GM18951 (cell line): ENCODE data around the gene PLCG2.

ENCODE experiments used
- POLR2A ChIP-seq: IDR thresholded peaks from 4 replicates; pipeline ENCODE4 v1.6.1; 2011; ENCODE audit warnings: mild to moderate bottlenecking; ENCODE audit not compliant: insufficient read length, insufficient read depth; ENCODE audit errors: extremely low read depth
- in situ Hi-C: fragments of 300-500 bp; cut with MboI; formaldehyde crosslinking; loops from one replicate; pipeline ENCODE4 v1.12.0; 2022; ENCODE audit warnings: low sequenced_read_pairs, mixed read lengths, inconsistent platforms; ENCODE audit not compliant: unreplicated experiment

PLCG2 gene

DNA sequence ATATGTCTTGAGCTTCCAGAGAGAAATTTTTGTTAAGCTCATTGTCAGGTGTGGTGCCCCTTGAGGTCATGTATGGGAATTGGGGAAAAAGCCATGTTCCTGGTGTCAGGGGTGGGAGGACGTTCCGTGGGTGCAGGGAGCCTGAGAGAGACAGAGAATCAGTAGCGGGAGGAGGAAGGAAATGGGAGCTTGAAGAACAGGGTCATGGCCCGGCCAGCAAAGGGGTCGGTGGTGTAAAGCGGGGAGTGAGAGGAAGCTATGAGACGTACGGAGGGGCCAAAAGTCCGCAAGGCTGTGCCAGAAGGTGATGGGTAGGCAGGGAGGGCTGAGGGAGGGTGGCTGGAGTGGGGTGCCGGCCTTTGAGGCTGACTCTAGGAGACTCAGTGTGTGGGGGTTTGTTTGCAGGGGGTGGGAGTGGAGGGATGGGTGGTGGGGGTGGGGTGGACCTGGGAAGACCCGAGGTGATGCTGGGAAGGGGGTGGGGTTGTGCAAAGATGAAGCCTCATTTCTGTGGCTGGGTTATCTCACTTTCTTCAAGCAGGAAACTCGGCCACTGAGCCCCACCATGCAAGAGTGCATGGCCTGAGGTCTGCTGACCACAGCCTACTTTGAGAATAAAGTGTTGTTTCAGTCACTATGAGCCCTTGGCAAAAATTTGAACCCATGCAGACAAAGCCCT is 63.6 kb downstream of the PLCG2 start:
- in situ Hi-C loops = no loop called here
- peak; percentile 13 for TF ChIP-seq POLR2A

GRCh38 chr16:81843243-81843582 is 64.1 kb downstream of the PLCG2 start:
- in situ Hi-C loops = no loop called here
- no peak for TF ChIP-seq POLR2A

GRCh38 chr16:81843683-81844082 is 64.6 kb downstream of the PLCG2 start:
- no peak for TF ChIP-seq POLR2A
- in situ Hi-C loops = no loop called here

DNA sequence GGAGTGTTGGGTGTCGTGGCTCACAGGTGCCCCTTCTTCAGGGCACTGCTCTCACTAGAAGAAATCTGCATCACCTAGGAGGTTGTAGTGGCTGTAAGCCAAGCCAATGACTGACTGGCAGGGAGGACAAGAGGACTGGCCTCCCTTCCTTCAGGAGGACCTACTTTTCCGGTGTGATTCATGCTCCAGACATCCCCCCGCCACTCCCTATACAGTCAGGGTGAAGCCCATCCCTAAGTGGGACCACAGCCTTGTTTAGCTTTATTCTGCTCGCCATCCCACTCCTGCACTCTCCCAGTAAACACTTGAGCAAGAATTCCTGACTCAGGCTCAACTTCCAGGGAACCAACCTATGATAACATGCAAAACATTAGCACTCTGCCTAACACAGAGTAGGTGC is 67.0 kb downstream of the PLCG2 start:
- in situ Hi-C loops = no loop called here
- no peak for TF ChIP-seq POLR2A

DNA sequence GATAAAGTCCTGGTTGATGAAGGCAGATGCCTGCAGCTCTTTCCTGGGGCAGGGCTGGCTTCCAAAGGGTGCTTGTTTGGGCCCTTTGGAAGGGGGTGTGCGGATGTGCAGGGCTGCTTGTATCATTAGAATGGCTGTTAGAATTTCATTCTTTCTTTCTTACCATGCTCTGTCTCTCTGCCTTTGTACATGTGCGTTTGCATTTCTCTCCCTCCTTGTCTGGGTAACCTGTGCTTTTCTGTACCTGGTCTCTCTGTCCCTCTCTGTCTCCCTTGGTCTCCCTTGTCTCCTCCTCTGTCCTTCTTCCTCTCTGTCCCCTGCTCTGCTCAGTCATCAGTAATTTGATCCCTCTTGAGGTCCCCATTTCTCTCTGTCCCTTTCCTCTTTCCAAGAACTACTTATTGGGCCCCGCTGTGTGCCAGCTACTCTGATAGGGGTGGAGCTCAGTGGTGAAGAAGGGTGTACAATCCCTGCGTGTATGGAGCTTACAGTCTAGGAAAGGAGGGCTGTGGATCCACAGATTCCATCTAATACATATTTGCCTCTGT is 69.3 kb downstream of the PLCG2 start:
- in situ Hi-C loops = no loop called here
- TF ChIP-seq POLR2A = no peak

- TF ChIP-seq POLR2A = no peak
- in situ Hi-C loops = no loop called here
Observed at GRCh38 chr16:81850197-81850944, 71.3 kb downstream of the PLCG2 start.

DNA sequence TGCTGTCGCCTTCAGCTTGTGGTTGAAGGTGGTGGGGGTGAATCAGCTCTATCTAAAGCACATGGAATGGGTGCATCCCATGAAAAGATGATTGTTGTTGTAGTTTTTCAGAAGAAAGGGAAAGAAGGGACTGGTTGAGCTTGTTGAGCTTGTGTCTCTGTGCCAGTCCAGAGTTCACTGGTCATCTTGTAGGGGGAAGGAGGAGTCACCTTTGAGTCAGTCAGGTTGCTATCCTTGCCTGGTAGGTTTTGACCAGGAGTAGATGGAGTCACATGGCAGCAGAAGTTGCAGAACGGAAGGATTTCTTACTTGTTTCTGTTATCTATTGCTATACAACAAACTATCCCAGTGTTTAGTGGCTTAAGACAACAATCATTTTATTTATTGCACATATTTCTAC is 73.3 kb downstream of the PLCG2 start:
- no peak for TF ChIP-seq POLR2A
- in situ Hi-C loops = no loop called here

DNA sequence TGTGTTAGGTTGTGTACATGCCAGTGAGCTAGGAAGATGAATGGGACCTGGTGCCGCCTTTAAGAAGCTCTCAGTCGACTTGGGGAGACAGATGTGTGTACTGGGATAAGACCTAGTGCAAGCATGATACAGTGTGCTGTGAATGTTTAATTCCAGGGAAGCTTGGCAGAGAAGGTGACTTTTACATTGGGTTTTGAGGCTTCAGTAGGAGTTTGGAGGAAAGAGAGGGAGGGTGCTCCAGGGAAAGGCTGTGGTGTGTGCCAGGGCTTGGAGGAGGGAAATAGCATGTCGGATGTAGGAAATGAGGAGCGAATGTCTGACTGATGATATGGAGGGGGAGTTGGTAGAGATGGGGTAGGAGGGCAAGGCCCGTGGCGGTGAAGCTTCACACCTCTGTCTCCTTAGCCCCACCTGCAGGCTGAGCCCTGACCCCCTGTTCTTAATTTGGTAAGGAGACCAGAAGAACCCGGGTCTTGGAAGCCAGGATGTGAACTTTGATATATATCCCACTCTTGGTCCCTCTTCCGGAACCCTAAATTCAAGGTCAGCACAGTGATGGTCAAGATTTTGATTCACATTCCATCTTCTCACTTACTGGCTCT is 76.6 kb downstream of the PLCG2 start:
- in situ Hi-C loops = no loop called here
- no peak for TF ChIP-seq POLR2A

DNA sequence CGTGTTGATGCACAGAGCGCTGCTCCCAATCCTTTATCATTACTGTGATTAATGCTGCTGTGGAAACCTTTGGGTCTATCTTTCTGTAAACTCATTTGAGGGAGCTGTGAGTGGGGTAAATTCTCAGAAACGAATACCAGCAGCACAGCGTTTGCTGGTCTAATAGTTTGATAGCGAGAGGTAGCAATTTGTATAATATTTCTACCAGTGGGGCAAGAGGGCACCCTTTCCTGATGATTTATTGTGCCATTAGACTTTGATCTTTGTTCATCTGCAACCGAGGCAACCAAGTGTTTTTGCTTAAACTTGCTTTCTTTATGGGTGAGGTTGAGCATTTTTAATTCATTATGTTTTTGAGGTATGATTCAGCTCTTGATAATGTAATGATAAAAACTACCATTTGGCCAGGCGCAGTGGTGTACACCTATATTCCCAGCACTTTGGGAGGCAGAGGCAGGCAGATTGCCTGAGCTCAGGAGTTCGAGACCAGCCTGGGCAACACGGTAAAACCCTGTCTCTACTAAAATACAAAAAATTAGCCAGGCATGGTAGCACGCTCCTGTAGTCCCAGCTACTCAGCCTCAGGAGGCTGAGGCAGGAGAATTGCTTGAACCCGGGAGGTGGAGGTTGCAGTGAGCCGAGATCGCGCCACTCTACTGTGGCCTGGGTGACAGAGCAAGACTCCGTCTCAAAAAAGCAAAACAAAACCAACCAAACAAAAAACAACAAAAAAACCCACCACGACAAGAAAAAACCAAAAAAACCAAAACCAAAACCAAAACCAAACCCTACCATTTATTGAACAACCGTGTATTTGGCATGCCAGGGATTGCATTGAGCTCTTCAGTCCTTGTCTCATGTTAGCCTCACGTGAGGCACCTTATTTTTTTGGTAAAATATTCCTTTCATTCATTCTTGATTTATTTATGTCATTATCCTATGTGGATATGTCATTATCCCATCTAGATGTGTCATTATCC is 81.5 kb downstream of the PLCG2 start:
- no peak for TF ChIP-seq POLR2A
- in situ Hi-C loops = no loop called here

DNA sequence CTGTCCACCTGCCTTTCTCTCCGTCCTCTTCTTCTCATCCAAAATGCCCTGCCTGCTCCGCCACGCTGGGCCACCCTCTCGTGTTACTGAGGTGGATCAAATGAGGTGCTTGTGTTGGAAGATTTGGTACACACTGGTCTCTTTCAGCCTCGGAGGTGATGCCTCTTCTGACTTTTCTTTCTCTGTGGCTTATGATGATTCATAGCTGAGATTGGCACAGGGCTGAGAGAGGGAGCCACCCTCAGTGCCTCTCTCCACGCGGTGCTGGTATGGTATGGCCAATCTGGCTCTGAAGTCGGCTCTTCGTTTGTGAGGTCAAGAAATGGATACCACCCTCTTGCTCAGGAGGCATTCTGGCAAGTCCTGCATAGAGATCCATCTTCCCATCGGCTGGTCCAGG is 82.4 kb downstream of the PLCG2 start:
- no peak for TF ChIP-seq POLR2A
- in situ Hi-C loops = no loop called here

DNA sequence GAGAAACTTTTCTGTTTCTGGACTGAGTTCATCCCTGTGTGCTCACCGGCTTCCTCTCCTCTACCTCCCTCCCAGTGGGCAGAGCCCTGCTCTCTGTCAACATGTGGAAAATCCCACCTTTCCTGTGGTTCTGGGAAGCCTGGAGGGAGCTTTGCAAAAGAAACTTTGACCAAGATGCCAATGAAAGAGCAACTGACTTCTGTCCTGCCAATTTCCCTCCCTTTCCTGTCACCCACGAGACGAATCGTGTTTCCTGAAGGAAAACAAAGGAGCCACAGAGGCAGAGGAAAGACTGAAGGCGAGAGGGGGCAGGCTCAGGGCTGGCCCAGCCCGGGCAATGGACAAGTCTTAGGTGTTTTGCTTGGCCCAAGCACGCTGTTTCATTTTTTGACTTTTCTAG is 82.8 kb downstream of the PLCG2 start:
- in situ Hi-C loops = no loop called here
- no peak for TF ChIP-seq POLR2A

- in situ Hi-C loops = no loop called here
- TF ChIP-seq POLR2A = no peak
Observed at GRCh38 chr16:81863630-81864352, 84.7 kb downstream of the PLCG2 start.
